Neutrophil (primary cell): ENCODE data around the gene CDKN1B.

Experiments
- H3K27ac ChIP-seq: fragments of 200-600 bp; sonication (generic); 2 replicates; pipeline ENCODE4 v1.5.1; 2016; ENCODE audit warnings: mild to moderate bottlenecking, moderate library complexity
- H3K27me3 ChIP-seq: fragments of 200-600 bp; sonication (generic); 2 replicates; pipeline ENCODE4 v1.6.0; 2016; ENCODE audit warnings: mild to moderate bottlenecking
- H3K36me3 ChIP-seq: fragments of 200-600 bp; sonication (generic); 2 replicates; pipeline ENCODE4 v1.5.1; 2017
- H3K4me1 ChIP-seq, 2 experiments: fragments of 200-600 bp in 1 of 2; sonication (generic) in 1 of 2; 1 replicate in 1 of 2; 2 replicates in 1 of 2; pipeline versions ENCODE4 v1.5.1 to v1.6.1; 2013 to 2016; ENCODE audit warnings: low read depth in 1 of 2, low read length in 1 of 2, mild to moderate bottlenecking in 1 of 2, moderate library complexity in 1 of 2; ENCODE audit not compliant: control insufficient read depth in 1 of 2, insufficient read depth in 1 of 2
- H3K4me3 ChIP-seq, 2 experiments: fragments of 200-600 bp in 1 of 2; sonication (generic) in 1 of 2; 1 replicate in 1 of 2; 2 replicates in 1 of 2; pipeline ENCODE4 v1.5.1; 2013 to 2016; ENCODE audit warnings: low read depth in 1 of 2, low read length in 1 of 2, mild to moderate bottlenecking in 1 of 2, moderate library complexity in 1 of 2
- H3K9me3 ChIP-seq: fragments of 200-600 bp; sonication (generic); 2 replicates; pipeline ENCODE4 v1.5.1; 2016
- CTCF ChIP-seq: fragments of 200-600 bp; sonication (generic); IDR thresholded peaks from 2 replicates; pipeline ENCODE4 v1.5.1; 2016; ENCODE audit warnings: antibody characterized with exemption

The CDKN1B gene

GRCh38 chr12:12701457-12701856 lies 15.7 kb upstream of the CDKN1B start:
- Histone ChIP-seq H3K36me3 (no peaks in the 10 kb centered on the region), H3K4me1 (peaks cover 22 to 38% of the 10 kb centered on the region in 2 experiments), H3K4me3 (no peak overlapping the region), H3K27me3 (no peaks in the 10 kb centered on the region), H3K9me3 (no peaks in the 10 kb centered on the region), H3K27ac (no peak overlapping the region)
- TF ChIP-seq CTCF: no peak

DNA sequence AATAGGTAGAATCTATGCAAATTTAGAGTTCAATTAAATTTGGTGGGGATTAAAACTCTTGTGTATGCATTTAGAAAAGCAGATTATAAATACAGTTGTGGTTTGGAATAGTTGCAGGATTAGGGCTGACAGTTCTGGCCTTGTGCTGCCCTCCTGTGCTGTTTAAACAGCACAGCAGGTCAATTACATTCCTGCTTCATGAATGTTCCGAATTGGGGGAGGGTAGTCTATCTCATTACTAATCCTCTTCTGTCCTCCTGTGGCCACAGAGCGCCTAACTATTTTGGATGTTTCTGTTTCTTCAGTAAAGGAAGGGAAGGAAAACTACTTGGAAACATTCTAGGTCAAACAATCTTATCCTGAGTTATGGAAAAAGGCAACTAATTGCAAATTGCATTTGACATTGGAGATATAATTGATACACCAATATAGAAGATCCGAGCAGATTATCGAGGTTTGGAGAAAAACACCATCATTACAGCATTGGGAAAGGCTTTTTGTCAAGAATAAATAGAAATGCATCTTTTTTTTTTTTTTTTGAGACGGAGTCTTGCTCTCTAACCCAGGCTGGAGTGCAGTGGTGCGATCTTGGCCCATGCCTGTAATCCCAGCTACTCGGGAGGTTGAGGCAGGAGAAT lies 12.5 kb upstream of the CDKN1B start:
- Histone ChIP-seq H3K36me3 (no peaks in the 10 kb centered on the region), H3K27ac (no peak overlapping the region), H3K4me1 (peaks cover 8 to 16% of the 10 kb centered on the region in 2 experiments), H3K9me3 (no peaks in the 10 kb centered on the region), H3K4me3 (no peak overlapping the region), H3K27me3 (no peaks in the 10 kb centered on the region)
- TF ChIP-seq CTCF: peak; percentile 74

DNA sequence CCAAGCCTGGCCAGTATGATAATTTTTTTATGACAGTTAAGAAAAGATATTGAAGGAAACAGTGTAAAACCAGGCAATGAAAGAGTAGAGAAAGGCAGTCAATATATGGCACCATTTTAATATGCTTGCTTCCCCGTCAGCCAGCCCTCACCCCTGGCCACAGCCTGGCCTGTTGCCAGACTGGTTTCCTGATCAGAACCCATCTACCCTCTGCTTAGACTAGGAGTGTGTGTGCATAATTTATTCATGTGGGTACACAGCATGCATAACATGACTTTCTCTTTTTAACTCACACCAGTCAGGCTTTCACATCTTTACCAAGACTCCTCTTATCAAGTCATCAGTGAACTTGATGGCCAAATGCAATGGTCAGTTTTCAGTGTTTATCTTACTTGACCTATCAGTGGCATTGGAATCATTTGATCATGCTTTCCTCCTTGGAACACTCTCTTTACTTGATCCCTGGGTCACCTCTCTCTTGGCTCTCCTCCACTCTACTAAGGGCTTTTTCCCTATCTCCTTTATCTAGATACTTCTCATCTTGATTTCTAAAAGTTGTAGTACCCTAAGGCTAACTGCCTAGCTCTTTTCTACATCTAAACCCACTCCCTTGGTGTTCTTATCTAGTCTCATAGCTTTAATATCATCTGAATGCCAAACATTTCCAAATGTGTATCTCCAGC lies 11.2 kb upstream of the CDKN1B start:
- H3K36me3 ChIP-seq: no peaks in the 10 kb centered on the region
- no peak overlapping the region for H3K4me3 ChIP-seq
- no peaks in the 10 kb centered on the region for H3K27me3 ChIP-seq
- H3K9me3 ChIP-seq: no peaks in the 10 kb centered on the region
- H3K4me1 ChIP-seq: peaks cover 3 to 6% of the 10 kb centered on the region in 2 experiments
- no peak overlapping the region for H3K27ac ChIP-seq
- no peak for TF ChIP-seq CTCF

GRCh38 chr12:12713932-12714275 lies 3.3 kb upstream of the CDKN1B start:
- peak overlapping the region; percentile 95 for H3K27ac ChIP-seq
- H3K27me3 ChIP-seq: no peaks in the 10 kb centered on the region
- peaks cover 27 to 29% of the 10 kb centered on the region in 2 experiments for H3K4me1 ChIP-seq
- H3K9me3 ChIP-seq: no peaks in the 10 kb centered on the region
- TF ChIP-seq CTCF: no peak
- peaks cover 2% of the 10 kb centered on the region for H3K36me3 ChIP-seq
- peak overlapping the region; percentile 57 to 91 for H3K4me3 ChIP-seq

GRCh38 chr12:12714276-12715021 lies 2.7 kb upstream of the CDKN1B start:
- Histone ChIP-seq H3K9me3 (no peaks in the 10 kb centered on the region), H3K4me1 (peaks cover 29 to 32% of the 10 kb centered on the region in 2 experiments), H3K36me3 (peaks cover 6% of the 10 kb centered on the region), H3K27me3 (no peaks in the 10 kb centered on the region), H3K4me3 (peak overlapping the region; percentile 57 to 91), H3K27ac (peak overlapping the region; percentile 95)
- TF ChIP-seq CTCF: peak; percentile 20
